Measurements from ENCODE around the gene CLPSL2.

The CLPSL2 gene

GRCh38 chr6:35746516-35746915 is 29.9 kb upstream of the CLPSL2 start:
- DNase-seq (ENCODE audit: low spot score) = no peak

GRCh38 chr6:35747877-35748276 is 28.5 kb upstream of the CLPSL2 start:
- DNase-seq (ENCODE audit: low spot score) = no peak

GRCh38 chr6:35750557-35750956 is 25.8 kb upstream of the CLPSL2 start:
- no peak for DNase-seq (ENCODE audit: low spot score)

- DNase-seq (ENCODE audit: low spot score) = no peak
These were observed 24.8 kb upstream of the CLPSL2 start for GRCh38 chr6:35751594-35751993.

GRCh38 chr6:35752330-35752729 is 24.1 kb upstream of the CLPSL2 start:
- no peak for DNase-seq (ENCODE audit: low spot score)

GRCh38 chr6:35754452-35755277 is 21.7 kb upstream of the CLPSL2 start:
- DNase-seq (ENCODE audit: low spot score) = no peak

- no peak for DNase-seq (ENCODE audit: low spot score)
These were observed 21.0 kb upstream of the CLPSL2 start for GRCh38 chr6:35755278-35755924.

GRCh38 chr6:35757456-35758123 is 18.8 kb upstream of the CLPSL2 start:
- no peak for DNase-seq (ENCODE audit: low spot score)

- DNase-seq (ENCODE audit: low spot score) = no peak
These were observed 17.0 kb upstream of the CLPSL2 start for GRCh38 chr6:35759426-35759825.

- DNase-seq (ENCODE audit: low spot score) = no peak
These were observed 10.7 kb upstream of the CLPSL2 start for GRCh38 chr6:35765739-35766138.

- no peak for DNase-seq (ENCODE audit: low spot score)
These were observed 7.2 kb upstream of the CLPSL2 start for GRCh38 chr6:35769211-35769610.

GRCh38 chr6:35771343-35771627 is 5.1 kb upstream of the CLPSL2 start:
- no peak for DNase-seq (ENCODE audit: low spot score)

GRCh38 chr6:35774116-35774794 is 2.1 kb upstream of the CLPSL2 start:
- no peak for DNase-seq (ENCODE audit: low spot score)

- DNase-seq (ENCODE audit: low spot score) = no peak
These were observed 1.4 kb upstream of the CLPSL2 start for GRCh38 chr6:35775031-35775430.

- DNase-seq (ENCODE audit: low spot score) = no peak
These were observed 1.1 kb downstream of the CLPSL2 start for GRCh38 chr6:35777356-35778102.

GRCh38 chr6:35778437-35778836 is 2.0 kb downstream of the CLPSL2 start:
- no peak for DNase-seq (ENCODE audit: low spot score)

GRCh38 chr6:35780719-35781118 is 4.3 kb downstream of the CLPSL2 start, which contains the start of gene CLPSL1:
CLPSL1 (plus strand) TSS chr6:35781019; CDS start chr6:35781111, 92 bp downstream.
- no peak for DNase-seq (ENCODE audit: low spot score)

GRCh38 chr6:35781290-35781689 is 4.9 kb downstream of the CLPSL2 start:
- no peak for DNase-seq (ENCODE audit: low spot score)

- no peak for DNase-seq (ENCODE audit: low spot score)
These were observed 6.0 kb downstream of the CLPSL2 start for GRCh38 chr6:35782424-35782823.

GRCh38 chr6:35784200-35784599 is 7.8 kb downstream of the CLPSL2 start:
- DNase-seq (ENCODE audit: low spot score) = no peak

GRCh38 chr6:35786272-35786671 is 9.9 kb downstream of the CLPSL2 start:
- no peak for DNase-seq (ENCODE audit: low spot score)

- no peak for DNase-seq (ENCODE audit: low spot score)
These were observed 10.4 kb downstream of the CLPSL2 start for GRCh38 chr6:35786810-35787209.
